HG03558 (cell line): Measurements from ENCODE around the gene COQ3.
A peak's percentile ranks its signal among the peaks of the same experiment; 100 is the strongest.
"Not testable (repeated sequence)": the region's sequence is repeated elsewhere in the genome, so short reads cannot be mapped to it uniquely, and the experiment has no call there.

Experiments used
- ATAC-seq: cut with Tn5 transposase; IDR thresholded peaks from one replicate; pipeline ENCODE4 v1.9.1; 2021; ENCODE audit warnings: moderate number of reproducible peaks; ENCODE audit not compliant: unreplicated experiment; ENCODE audit errors: extremely low read depth

Gene COQ3

DNA sequence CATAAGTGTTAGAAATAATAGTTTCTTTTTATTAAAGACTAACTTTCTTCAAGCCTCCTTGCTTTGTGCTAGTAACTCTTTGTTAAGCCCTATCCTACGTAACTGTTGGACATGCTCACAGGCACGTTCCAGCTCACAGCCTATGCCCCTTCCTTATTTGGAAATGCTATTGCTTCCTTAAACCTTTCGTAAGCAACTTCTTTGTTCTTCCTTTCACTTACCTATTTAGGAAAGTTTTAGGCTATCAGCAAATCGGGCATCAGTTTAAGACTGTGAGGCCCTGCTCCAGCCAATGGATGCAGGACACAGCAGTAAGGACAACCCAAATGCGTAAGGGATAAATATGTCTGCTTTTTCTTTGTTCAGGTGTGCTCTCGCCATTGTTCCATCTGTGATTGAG is 58.7 kb downstream of the COQ3 start:
- not testable (repeated sequence) for ATAC-seq

- ATAC-seq: peak; percentile 16
Observed at GRCh38 chr6:99334526-99335127, 59.4 kb downstream of the COQ3 start.

DNA sequence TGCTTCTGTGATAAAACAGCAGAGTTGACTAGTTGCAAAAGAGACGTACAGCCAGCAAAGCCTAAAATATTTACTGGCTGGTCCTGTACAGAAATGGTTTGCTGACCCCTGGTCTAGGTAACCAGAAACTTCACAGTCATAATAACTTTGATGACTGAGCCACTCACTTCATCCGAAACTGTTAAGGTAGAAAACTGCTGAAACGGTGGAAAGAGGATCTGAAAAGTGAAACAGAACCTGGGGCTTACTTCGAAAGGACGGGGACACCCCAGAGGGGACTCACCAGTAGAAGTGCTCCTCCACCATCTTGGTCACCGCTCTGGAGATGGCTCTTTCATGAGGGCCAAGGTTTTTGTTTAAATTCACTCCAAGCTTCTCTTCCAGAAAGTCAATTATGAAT is 60.9 kb downstream of the COQ3 start:
- peak; percentile 92 for ATAC-seq

DNA sequence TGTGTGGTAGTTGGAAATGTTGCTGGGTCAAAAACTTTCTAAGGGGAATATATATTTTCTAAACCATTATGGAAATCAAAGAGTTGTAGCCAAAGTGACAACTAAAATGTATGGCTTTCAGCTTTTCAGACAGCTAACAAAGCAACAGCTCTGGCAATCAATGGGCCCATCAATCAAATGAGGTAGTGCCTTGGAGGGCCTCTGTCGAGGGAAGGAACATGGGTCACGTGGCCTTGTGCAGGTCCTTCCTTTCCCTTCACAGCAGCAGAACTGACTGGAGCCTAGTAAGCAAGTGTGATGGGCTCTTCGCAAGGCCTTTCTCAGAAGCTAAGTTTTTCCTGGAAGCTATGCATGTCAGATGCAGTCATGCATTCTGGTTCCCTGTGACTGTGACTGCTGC is 62.5 kb downstream of the COQ3 start:
- no peak for ATAC-seq

DNA sequence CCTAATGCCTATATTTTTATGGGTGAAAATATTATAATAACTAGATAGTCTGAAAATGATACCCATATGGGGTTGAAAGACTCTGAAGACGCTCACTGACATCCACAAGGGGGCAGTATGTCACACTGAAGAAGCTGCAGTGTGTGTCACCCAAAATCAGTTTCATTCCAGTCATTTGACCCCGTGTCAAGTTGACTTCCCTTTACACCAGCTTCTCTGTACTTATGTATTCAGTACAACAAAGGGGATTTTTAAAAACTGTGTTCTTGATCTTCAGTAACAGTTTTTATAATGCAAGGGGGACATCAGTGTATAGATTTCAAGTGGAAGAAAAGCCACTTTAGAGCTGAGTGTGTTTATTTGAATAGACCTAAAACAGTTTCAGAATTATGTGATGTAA is 63.8 kb downstream of the COQ3 start:
- peak; percentile 50 for ATAC-seq

DNA sequence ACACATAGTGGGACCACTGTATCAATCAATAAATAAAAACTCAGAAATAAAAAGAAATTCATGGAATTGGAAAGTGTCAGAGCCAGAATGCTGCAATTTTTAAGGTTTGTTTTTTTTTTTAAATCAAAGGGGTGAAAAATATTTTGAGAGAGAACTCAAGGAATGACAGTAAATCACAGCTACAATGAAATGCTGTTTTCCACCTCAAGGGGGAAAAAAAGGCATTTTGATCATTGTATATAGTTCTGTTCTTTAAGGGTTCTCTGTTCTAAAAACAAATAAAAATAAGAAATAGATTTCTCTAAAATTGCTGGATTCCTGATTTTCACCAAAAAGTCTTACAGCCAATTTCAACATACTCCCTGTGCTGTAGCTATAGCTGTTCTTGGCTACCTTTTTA is 69.0 kb downstream of the COQ3 start:
- no peak for ATAC-seq
